Measurements from ENCODE around the gene CCDC184. TPM values are rescaled to one million over a fixed set of nuclear protein-coding genes. Genes with fewer than 3 reads are reported as not detected.

CCDC184 gene
- total and polyA plus RNA-seq, 2 of the 13 experiments (the other 11 are each of a cell fraction or from before 2014, with no cell fraction given): not detected

DNA sequence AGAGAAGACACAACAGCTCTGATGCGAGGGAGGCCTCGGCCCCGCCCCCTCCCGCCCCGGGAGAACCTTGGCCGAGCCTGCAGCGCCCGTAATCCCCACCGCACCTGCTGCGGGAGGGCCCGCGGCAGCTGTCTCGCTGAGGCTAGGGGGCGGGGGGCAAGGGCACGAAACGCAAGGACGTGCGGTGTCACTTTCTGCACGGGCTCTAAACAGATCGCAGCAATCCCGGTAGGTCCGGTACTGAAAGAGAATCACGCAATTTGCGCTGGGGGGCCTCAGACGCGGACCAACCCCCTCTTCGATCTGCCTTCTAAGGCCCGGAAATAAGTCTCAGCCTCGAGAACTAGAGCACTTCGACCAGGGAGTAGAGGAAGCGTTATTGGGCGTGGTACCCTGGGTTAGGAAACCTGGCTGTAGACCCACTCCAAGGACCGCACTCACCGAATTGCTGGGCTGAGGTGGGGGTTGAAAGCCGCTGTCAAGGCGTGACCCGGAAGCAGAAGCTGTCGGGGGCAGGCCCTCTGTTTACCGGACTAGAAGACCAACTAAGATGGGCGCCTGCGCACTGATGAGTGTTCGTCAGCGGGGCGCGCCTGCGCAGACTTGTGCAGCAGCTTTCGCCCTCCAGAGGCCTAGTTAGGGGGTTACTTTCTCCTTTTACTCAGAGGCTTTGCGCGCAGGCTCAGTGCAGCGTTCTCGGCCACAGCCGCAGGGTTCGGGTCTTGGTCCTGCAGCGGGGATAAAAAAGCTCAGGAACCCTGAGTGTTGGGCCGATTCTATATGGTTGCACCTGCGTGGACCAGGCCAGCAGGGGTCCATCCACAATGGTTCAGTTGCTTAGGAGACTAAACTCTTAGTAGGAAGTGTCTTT is 26.2 kb upstream of the CCDC184 start, which contains the start of gene ASB8 (continued):
- TF ChIP-seq, protein P1, sequence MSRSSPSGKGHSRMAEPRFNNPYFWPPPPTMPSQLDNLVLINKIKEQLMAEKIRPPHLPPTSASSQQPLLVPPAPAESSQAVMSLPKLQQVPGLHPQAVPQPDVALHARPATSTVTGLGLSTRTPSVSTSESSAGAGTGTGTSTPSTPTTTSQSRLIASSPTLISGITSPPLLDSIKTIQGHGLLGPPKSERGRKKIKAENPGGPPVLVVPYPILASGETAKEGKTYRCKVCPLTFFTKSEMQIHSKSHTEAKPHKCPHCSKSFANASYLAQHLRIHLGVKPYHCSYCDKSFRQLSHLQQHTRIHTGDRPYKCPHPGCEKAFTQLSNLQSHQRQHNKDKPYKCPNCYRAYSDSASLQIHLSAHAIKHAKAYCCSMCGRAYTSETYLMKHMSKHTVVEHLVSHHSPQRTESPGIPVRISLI (CRISPR knock-in tag; IDR thresholded peaks at IDR 0.05; ENCODE audit: borderline replicate concordance): peak; percentile 52; the same call in 1 of the 2 replicates
- peak; percentile 66 for TF ChIP-seq YEATS4 (CRISPR knock-in tag; IDR thresholded peaks at IDR 0.05; ENCODE audit: borderline replicate concordance)
- TF ChIP-seq, protein P2, sequence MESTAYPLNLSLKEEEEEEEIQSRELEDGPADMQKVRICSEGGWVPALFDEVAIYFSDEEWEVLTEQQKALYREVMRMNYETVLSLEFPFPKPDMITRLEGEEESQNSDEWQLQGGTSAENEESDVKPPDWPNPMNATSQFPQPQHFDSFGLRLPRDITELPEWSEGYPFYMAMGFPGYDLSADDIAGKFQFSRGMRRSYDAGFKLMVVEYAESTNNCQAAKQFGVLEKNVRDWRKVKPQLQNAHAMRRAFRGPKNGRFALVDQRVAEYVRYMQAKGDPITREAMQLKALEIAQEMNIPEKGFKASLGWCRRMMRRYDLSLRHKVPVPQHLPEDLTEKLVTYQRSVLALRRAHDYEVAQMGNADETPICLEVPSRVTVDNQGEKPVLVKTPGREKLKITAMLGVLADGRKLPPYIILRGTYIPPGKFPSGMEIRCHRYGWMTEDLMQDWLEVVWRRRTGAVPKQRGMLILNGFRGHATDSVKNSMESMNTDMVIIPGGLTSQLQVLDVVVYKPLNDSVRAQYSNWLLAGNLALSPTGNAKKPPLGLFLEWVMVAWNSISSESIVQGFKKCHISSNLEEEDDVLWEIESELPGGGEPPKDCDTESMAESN (CRISPR knock-in tag; conservative IDR thresholded peaks at IDR 0.05): peak; percentile 57; the same call in 1 of the 2 replicates
- TF ChIP-seq ZNF780A (CRISPR knock-in tag; IDR thresholded peaks at IDR 0.05): no peak
- TF ChIP-seq MBNL3 (CRISPR knock-in tag; conservative IDR thresholded peaks at IDR 0.05): no peak
- TF ChIP-seq, protein P3, sequence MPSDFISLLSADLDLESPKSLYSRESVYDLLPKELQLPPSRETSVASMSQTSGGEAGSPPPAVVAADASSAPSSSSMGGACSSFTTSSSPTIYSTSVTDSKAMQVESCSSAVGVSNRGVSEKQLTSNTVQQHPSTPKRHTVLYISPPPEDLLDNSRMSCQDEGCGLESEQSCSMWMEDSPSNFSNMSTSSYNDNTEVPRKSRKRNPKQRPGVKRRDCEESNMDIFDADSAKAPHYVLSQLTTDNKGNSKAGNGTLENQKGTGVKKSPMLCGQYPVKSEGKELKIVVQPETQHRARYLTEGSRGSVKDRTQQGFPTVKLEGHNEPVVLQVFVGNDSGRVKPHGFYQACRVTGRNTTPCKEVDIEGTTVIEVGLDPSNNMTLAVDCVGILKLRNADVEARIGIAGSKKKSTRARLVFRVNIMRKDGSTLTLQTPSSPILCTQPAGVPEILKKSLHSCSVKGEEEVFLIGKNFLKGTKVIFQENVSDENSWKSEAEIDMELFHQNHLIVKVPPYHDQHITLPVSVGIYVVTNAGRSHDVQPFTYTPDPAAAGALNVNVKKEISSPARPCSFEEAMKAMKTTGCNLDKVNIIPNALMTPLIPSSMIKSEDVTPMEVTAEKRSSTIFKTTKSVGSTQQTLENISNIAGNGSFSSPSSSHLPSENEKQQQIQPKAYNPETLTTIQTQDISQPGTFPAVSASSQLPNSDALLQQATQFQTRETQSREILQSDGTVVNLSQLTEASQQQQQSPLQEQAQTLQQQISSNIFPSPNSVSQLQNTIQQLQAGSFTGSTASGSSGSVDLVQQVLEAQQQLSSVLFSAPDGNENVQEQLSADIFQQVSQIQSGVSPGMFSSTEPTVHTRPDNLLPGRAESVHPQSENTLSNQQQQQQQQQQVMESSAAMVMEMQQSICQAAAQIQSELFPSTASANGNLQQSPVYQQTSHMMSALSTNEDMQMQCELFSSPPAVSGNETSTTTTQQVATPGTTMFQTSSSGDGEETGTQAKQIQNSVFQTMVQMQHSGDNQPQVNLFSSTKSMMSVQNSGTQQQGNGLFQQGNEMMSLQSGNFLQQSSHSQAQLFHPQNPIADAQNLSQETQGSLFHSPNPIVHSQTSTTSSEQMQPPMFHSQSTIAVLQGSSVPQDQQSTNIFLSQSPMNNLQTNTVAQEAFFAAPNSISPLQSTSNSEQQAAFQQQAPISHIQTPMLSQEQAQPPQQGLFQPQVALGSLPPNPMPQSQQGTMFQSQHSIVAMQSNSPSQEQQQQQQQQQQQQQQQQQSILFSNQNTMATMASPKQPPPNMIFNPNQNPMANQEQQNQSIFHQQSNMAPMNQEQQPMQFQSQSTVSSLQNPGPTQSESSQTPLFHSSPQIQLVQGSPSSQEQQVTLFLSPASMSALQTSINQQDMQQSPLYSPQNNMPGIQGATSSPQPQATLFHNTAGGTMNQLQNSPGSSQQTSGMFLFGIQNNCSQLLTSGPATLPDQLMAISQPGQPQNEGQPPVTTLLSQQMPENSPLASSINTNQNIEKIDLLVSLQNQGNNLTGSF (CRISPR knock-in tag; IDR thresholded peaks at IDR 0.05): no peak
- peak; percentile 73; the same call in 1 of the 2 replicates for TF ChIP-seq EED (CRISPR knock-in tag; IDR thresholded peaks at IDR 0.05)
- TF ChIP-seq, protein P4, sequence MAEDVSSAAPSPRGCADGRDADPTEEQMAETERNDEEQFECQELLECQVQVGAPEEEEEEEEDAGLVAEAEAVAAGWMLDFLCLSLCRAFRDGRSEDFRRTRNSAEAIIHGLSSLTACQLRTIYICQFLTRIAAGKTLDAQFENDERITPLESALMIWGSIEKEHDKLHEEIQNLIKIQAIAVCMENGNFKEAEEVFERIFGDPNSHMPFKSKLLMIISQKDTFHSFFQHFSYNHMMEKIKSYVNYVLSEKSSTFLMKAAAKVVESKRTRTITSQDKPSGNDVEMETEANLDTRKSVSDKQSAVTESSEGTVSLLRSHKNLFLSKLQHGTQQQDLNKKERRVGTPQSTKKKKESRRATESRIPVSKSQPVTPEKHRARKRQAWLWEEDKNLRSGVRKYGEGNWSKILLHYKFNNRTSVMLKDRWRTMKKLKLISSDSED (CRISPR knock-in tag; IDR thresholded peaks at IDR 0.05): no peak
- peak; percentile 84 for TF ChIP-seq FOXO1 (CRISPR knock-in tag; IDR thresholded peaks at IDR 0.05)
- peak; percentile 90 for TF ChIP-seq IRF2 (CRISPR knock-in tag; IDR thresholded peaks at IDR 0.05)
- no peak for TF ChIP-seq SATB2 (CRISPR knock-in tag; IDR thresholded peaks at IDR 0.05)
- TF ChIP-seq FLYWCH1 (CRISPR knock-in tag; IDR thresholded peaks at IDR 0.05): no peak
- peak; percentile 58; the same call in 1 of the 2 replicates for TF ChIP-seq ELF3 (CRISPR knock-in tag; IDR thresholded peaks at IDR 0.05)
- TF ChIP-seq ZFP36L1 (CRISPR knock-in tag; IDR thresholded peaks at IDR 0.05): 0 out of 2 replicates have a peak, but pooled peaks have one; percentile 27
- peak; percentile 47 for TF ChIP-seq RBM39 (IDR thresholded peaks at IDR 0.05; ENCODE audit: low read depth, low read length, poor library complexity, severe bottlenecking)
- TF ChIP-seq ZZZ3 (CRISPR knock-in tag; IDR thresholded peaks at IDR 0.05; ENCODE audit: borderline replicate concordance): peak; percentile 55; the same call in 1 of the 2 replicates
